Chondrocyte (in vitro differentiated cells): Measurements from ENCODE around the gene OR4K5. TPM values are rescaled to one million over a fixed set of nuclear protein-coding genes. Genes with fewer than 3 reads are reported as not detected.
"Not testable (repeated sequence)": the region's sequence is repeated elsewhere in the genome, so short reads cannot be mapped to it uniquely, and the experiment has no call there.

ENCODE experiments used
- DNase-seq: peaks from one replicate; pipeline ENCODE4 v3.0.0; 2021; ENCODE audit warnings: mixed read lengths, low spot score
- H3K27ac Mint-ChIP-seq: one replicate; pipeline ENCODE4 v1.8.0; 2021; ENCODE audit warnings: mild to moderate bottlenecking, moderate library complexity, mixed read lengths; ENCODE audit not compliant: unreplicated experiment
- H3K27me3 Mint-ChIP-seq: 2 replicates; pipeline ENCODE4 v1.8.0; 2021; ENCODE audit warnings: low read depth, mixed read lengths
- H3K36me3 Mint-ChIP-seq: 2 replicates; pipeline ENCODE4 v1.8.0; 2021; ENCODE audit warnings: low read depth, mixed read lengths
- H3K4me1 Mint-ChIP-seq: 2 replicates; pipeline ENCODE4 v1.8.0; 2021; ENCODE audit warnings: low read depth, mild to moderate bottlenecking, mixed read lengths
- H3K4me3 Mint-ChIP-seq: one replicate; pipeline ENCODE4 v1.8.0; 2021; ENCODE audit warnings: mild to moderate bottlenecking, moderate library complexity, mixed read lengths; ENCODE audit not compliant: unreplicated experiment
- H3K9me3 Mint-ChIP-seq: 2 replicates; pipeline ENCODE4 v1.8.0; 2021; ENCODE audit warnings: low read depth, mixed read lengths
- total RNA-seq: library from RNA; stranded (reverse); gene quantifications from 3 replicates; pipeline ENCODE4 v1.2.1, GENCODE V29; 2021
- TF ChIP-seq, protein P1 (sequence below): fragments of 200-600 bp; sonication (generic); IDR thresholded peaks from 2 replicates; pipeline ENCODE4 v1.5.0; 2021; ENCODE audit warnings: antibody characterized with exemption, mild to moderate bottlenecking, moderate library complexity

Gene OR4K5
- total RNA-seq, 1 donor from 2014 or later, result not detected

DNA sequence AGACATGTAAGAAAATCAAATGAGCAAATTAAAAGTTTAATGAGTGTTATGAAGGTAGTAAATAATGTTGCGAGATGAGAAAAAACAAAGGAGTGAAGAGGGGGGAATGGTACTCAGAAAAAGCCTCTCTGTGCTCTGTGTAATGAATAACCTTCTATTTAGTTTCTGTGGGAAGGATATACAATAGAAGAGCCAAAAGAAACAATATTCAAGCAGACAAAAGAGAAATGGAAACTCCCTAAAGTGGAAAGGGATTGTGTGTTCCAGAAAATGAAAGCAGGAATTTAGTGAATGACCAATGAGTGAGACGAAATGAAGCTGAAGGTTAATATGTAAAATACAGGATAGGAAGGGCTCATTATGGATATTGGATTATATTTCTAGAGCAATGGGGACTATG, 28.8 kb downstream of the OR4K5 start:
- DNase-seq, result no peak
- H3K9me3 Mint-ChIP-seq, result peaks cover 26% of the 10 kb centered on the region
- no peak overlapping the region for H3K4me3 Mint-ChIP-seq
- H3K27ac Mint-ChIP-seq, result no peak overlapping the region
- H3K27me3 Mint-ChIP-seq, result no peaks in the 10 kb centered on the region
- H3K36me3 Mint-ChIP-seq, result no peaks in the 10 kb centered on the region
- TF ChIP-seq, protein P1, sequence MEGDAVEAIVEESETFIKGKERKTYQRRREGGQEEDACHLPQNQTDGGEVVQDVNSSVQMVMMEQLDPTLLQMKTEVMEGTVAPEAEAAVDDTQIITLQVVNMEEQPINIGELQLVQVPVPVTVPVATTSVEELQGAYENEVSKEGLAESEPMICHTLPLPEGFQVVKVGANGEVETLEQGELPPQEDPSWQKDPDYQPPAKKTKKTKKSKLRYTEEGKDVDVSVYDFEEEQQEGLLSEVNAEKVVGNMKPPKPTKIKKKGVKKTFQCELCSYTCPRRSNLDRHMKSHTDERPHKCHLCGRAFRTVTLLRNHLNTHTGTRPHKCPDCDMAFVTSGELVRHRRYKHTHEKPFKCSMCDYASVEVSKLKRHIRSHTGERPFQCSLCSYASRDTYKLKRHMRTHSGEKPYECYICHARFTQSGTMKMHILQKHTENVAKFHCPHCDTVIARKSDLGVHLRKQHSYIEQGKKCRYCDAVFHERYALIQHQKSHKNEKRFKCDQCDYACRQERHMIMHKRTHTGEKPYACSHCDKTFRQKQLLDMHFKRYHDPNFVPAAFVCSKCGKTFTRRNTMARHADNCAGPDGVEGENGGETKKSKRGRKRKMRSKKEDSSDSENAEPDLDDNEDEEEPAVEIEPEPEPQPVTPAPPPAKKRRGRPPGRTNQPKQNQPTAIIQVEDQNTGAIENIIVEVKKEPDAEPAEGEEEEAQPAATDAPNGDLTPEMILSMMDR, result no peak
- H3K4me1 Mint-ChIP-seq, result no peaks in the 10 kb centered on the region

DNA sequence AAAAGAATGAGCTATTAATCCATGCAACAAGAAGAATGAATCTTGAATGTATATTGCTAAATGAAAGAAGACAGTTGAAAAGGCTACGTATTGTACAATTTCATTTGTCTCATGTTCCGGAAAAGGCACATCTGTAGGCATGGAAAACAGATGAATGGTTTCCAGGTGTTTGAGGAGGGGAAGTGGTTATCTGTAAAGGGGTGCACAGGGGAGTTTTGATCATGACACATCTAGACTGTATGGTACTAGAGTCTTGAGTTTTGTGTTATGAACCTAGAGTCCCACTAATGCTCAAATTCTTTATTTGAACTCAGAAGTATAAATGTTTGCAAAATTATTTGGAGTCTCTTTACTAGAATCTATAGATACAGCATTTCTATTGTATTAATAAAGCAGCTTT, 49.3 kb downstream of the OR4K5 start:
- not testable (repeated sequence) for H3K27ac Mint-ChIP-seq, H3K27me3 Mint-ChIP-seq

More for the DNA sequence above, 49.3 kb downstream of the OR4K5 start:
- not testable (repeated sequence) for H3K4me1 Mint-ChIP-seq, H3K36me3 Mint-ChIP-seq, DNase-seq, H3K4me3 Mint-ChIP-seq
- peaks cover 42% of the 10 kb centered on the region for H3K9me3 Mint-ChIP-seq

Other genes starting within 250 kb of the OR4K5 start
- not detected in 3 replicates for gene OR11H2, start 206.7 kb upstream of the OR4K5 start, total RNA-seq
- gene OR4Q3, start 177.0 kb upstream of the OR4K5 start, total RNA-seq, result not detected in 3 replicates
- gene OR4M1, start 147.1 kb upstream of the OR4K5 start, total RNA-seq, result not detected in 3 replicates
- not detected in 3 replicates for gene OR4N2, start 116.8 kb upstream of the OR4K5 start, total RNA-seq
- gene OR4K2, start 45.5 kb upstream of the OR4K5 start, total RNA-seq, result not detected in 3 replicates
- not detected in 3 replicates for gene OR4K1, start 10.3 kb downstream of the OR4K5 start, total RNA-seq
- gene OR4K15, start 55.0 kb downstream of the OR4K5 start, total RNA-seq, result not detected in 3 replicates
- not detected in 3 replicates for gene OR4Q2, start 81.6 kb downstream of the OR4K5 start, total RNA-seq
- not detected in 3 replicates for gene OR4K14, start 98.7 kb downstream of the OR4K5 start, total RNA-seq
- not detected in 3 replicates for gene OR4K13, start 115.4 kb downstream of the OR4K5 start, total RNA-seq
- gene OR4L1, start 139.4 kb downstream of the OR4K5 start, total RNA-seq, result not detected in 3 replicates
- gene OR4K17, start 190.1 kb downstream of the OR4K5 start, total RNA-seq, result not detected in 3 replicates
- not detected in 3 replicates for gene OR4N5, start 218.2 kb downstream of the OR4K5 start, total RNA-seq